B cell (primary cell): ENCODE results near the gene SRC. TPM values are rescaled to one million over a fixed set of nuclear protein-coding genes. Genes with fewer than 3 reads are reported as not detected.

Source experiments
- ATAC-seq: fragments of 200-7000 bp; cut with Tn5 transposase; one replicate; pipeline ENCODE4 v1.10.0; 2021; ENCODE audit warnings: low read depth, mild to moderate bottlenecking, moderate number of reproducible peaks, moderate library complexity
- CTCF ChIA-PET: fragments of 350-600 bp; sonication (Branson Sonifier 250); formaldehyde crosslinking; loops from one replicate; lab custom pipeline; 2021; ENCODE audit warnings: antibody characterized with exemption, inconsistent platforms; lab: Charles Lee
- POLR2A ChIA-PET: fragments of 350-600 bp; sonication (Branson Sonifier 250); formaldehyde crosslinking; loops from one replicate; lab custom pipeline; 2021; ENCODE audit warnings: antibody characterized with exemption; lab: Charles Lee
- DNase-seq: peaks from one replicate; pipeline ENCODE4 v3.0.0; 2013
- H2AFZ ChIP-seq: 2 replicates; pipeline ENCODE4 v1.6.1; 2012; ENCODE audit warnings: mild to moderate bottlenecking, low read depth, low read length; ENCODE audit not compliant: insufficient read depth, poor library complexity, severe bottlenecking
- H3K27ac ChIP-seq, 2 donors: 1 replicate in 1 of 2; 2 replicates in 1 of 2; pipeline ENCODE4 v1.5.1; 2012 to 2013; ENCODE audit warnings: low read length in 2 of 2, mild to moderate bottlenecking in 2 of 2, moderate library complexity in 1 of 2
- H3K27me3 ChIP-seq, 4 experiments: fragments of 200-600 bp in 1 of 4; sonication (generic) in 1 of 4; replicated peaks in 1 of 4; 1 replicate in 2 of 4; 2 replicates in 2 of 4; pipeline versions ENCODE4 v1.6.1 to v1.7.0; 2013 to 2016; ENCODE audit warnings: low read length in 3 of 4, mild to moderate bottlenecking in 2 of 4, mixed read lengths in 1 of 4, moderate library complexity in 1 of 4; ENCODE audit not compliant: insufficient read depth in 4 of 4, control insufficient read depth in 3 of 4; ENCODE audit errors: control extremely low read depth in 1 of 4
- H3K36me3 ChIP-seq, 2 experiments: replicated peaks in 1 of 2; 1 replicate in 1 of 2; 2 replicates in 1 of 2; pipeline versions ENCODE4 v1.6.1 to v1.7.1; 2013; ENCODE audit warnings: low read length in 1 of 2; ENCODE audit not compliant: insufficient read depth in 2 of 2, control insufficient read depth in 1 of 2; ENCODE audit errors: control extremely low read depth in 1 of 2, extremely low read depth in 1 of 2
- H3K4me1 ChIP-seq, 2 donors: fragments of 200-600 bp in 1 of 2; sonication (generic) in 1 of 2; 1 replicate in 1 of 2; 2 replicates in 1 of 2; pipeline versions ENCODE4 v1.5.1 to v1.6.1; 2013 to 2017; ENCODE audit warnings: low read length in 2 of 2; ENCODE audit not compliant: control insufficient read depth in 2 of 2, insufficient read depth in 2 of 2
- H3K4me2 ChIP-seq: replicated peaks from 2 replicates; pipeline ENCODE3; 2012; ENCODE audit warnings: mild to moderate bottlenecking, low read depth, low read length; ENCODE audit not compliant: poor library complexity, severe bottlenecking
- H3K4me3 ChIP-seq, 5 experiments: fragments of 200-600 bp in 1 of 5; sonication (generic) in 1 of 5; 1 replicate in 3 of 5; 2 replicates in 2 of 5; pipeline versions ENCODE4 v1.5.1 to v1.7.0; 2011 to 2016; ENCODE audit warnings: low read length in 4 of 5, mild to moderate bottlenecking in 4 of 5, low read depth in 2 of 5, control low read depth in 1 of 5, moderate library complexity in 1 of 5; ENCODE audit not compliant: insufficient read depth in 1 of 5; ENCODE audit errors: control extremely low read depth in 1 of 5, extremely low read depth in 1 of 5
- H3K79me2 ChIP-seq: fragments of 200-600 bp; sonication (generic); one replicate; pipeline ENCODE4 v1.6.0; 2016; ENCODE audit warnings: low read length; ENCODE audit not compliant: control insufficient read depth, insufficient read depth
- H3K9ac ChIP-seq: fragments of 200-600 bp; sonication (generic); 2 replicates; pipeline ENCODE4 v1.6.1; 2017; ENCODE audit warnings: mild to moderate bottlenecking, low read length, moderate library complexity
- H3K9me3 ChIP-seq, 3 donors: one replicate each; pipeline versions ENCODE4 v1.6.1 to v1.7.1; 2013; ENCODE audit warnings: low read length in 2 of 3; ENCODE audit not compliant: control insufficient read depth in 2 of 3, insufficient read depth in 1 of 3; ENCODE audit errors: control extremely low read depth in 1 of 3
- H4K20me1 ChIP-seq: 2 replicates; pipeline ENCODE4 v1.6.0; 2012; ENCODE audit warnings: mild to moderate bottlenecking, low read length; ENCODE audit not compliant: insufficient read depth, control insufficient read depth, poor library complexity, severe bottlenecking
- H3K27ac Mint-ChIP-seq: one replicate; pipeline ENCODE4 v1.8.0; 2021; ENCODE audit warnings: mixed read lengths
- H3K27me3 Mint-ChIP-seq: one replicate; pipeline ENCODE4 v1.8.0; 2021; ENCODE audit warnings: mixed read lengths
- H3K4me1 Mint-ChIP-seq: one replicate; pipeline ENCODE4 v1.8.0; 2021; ENCODE audit warnings: mixed read lengths
- H3K4me3 Mint-ChIP-seq: one replicate; pipeline ENCODE4 v1.8.0; 2021; ENCODE audit warnings: mixed read lengths
- H3K9me3 Mint-ChIP-seq: one replicate; pipeline ENCODE4 v1.8.0; 2022; ENCODE audit warnings: mixed read lengths; ENCODE audit not compliant: insufficient read depth
- EZH2 ChIP-seq: IDR thresholded peaks from 2 replicates; pipeline ENCODE4 v1.6.1; 2012; ENCODE audit warnings: borderline replicate concordance, low read depth, mild to moderate bottlenecking, moderate library complexity, low read length; ENCODE audit not compliant: insufficient read depth, poor library complexity, severe bottlenecking
- WGBS: methylation state at CpG from one replicate; pipeline ENCODE4 v1.1.5; 2013; ENCODE audit warnings: missing lambda C conversion rate; ENCODE audit not compliant: insufficient coverage; 5-methylcytosine and 5-hydroxymethylcytosine counted together
- intact Hi-C: fragments of 100-400 bp; cut with micrococcal nuclease; formaldehyde crosslinking; loops from one replicate; pipeline ENCODE4 v1.10.0; 2022
- polyA plus RNA-seq: library from polyadenylated mRNA; depleted of rRNA; stranded (reverse); fragments of >200 nt; gene quantifications from 2 replicates; pipeline ENCODE4 v1.2.3, GENCODE V29; 2012
- total RNA-seq, 2 donors: library from RNA; stranded (reverse); fragments of 120-200 nt in 1 of 2; gene quantifications; 1 replicate in 1 of 2; 2 replicates in 1 of 2; pipeline versions ENCODE4 v1.2.3 to v1.2.4, GENCODE V29; 2013 to 2022
- TF ChIP-seq, protein P1 (sequence below): fragments of 200-600 bp; IDR thresholded peaks from one replicate; pipeline ENCODE4 v1.8.0; 2022; ENCODE audit warnings: antibody characterized with exemption, mild to moderate bottlenecking

Gene SRC
- total and polyA plus RNA-seq, 2 donors (not counting 1 experiment from before 2014, with no cell fraction given) = 6.5 to 16.8 TPM

- H3K4me3 Mint-ChIP-seq = no peak overlapping the region
- H3K4me1 Mint-ChIP-seq = peaks cover 24% of the 10 kb centered on the region
- no peaks in the 10 kb centered on the region for H3K9me3 Mint-ChIP-seq
- Histone ChIP-seq H3K27ac (no peak overlapping the region), H3K9me3 (no peaks in the 10 kb centered on the region), H4K20me1 (no peaks in the 10 kb centered on the region), H3K36me3 (no peaks in the 10 kb centered on the region), H3K4me2 (no peak overlapping the region), H3K4me3 (no peak overlapping the region), H3K9ac (no peak overlapping the region), H3K79me2 (peaks cover 14% of the 10 kb centered on the region), H2AFZ (no peak overlapping the region), H3K4me1 (peaks cover 10 to 33% of the 10 kb centered on the region in 2 donors), H3K27me3 (no peaks in the 10 kb centered on the region)
- DNase-seq = no peak
- no peak for TF ChIP-seq EZH2
- TF ChIP-seq, protein P1, sequence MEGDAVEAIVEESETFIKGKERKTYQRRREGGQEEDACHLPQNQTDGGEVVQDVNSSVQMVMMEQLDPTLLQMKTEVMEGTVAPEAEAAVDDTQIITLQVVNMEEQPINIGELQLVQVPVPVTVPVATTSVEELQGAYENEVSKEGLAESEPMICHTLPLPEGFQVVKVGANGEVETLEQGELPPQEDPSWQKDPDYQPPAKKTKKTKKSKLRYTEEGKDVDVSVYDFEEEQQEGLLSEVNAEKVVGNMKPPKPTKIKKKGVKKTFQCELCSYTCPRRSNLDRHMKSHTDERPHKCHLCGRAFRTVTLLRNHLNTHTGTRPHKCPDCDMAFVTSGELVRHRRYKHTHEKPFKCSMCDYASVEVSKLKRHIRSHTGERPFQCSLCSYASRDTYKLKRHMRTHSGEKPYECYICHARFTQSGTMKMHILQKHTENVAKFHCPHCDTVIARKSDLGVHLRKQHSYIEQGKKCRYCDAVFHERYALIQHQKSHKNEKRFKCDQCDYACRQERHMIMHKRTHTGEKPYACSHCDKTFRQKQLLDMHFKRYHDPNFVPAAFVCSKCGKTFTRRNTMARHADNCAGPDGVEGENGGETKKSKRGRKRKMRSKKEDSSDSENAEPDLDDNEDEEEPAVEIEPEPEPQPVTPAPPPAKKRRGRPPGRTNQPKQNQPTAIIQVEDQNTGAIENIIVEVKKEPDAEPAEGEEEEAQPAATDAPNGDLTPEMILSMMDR = no peak
- H3K27ac Mint-ChIP-seq = no peak overlapping the region
- 100% methylated on average over 1 of the region's 5 CpGs for WGBS
- ATAC-seq = no peak
- CTCF ChIA-PET = interaction anchor here (1.5 kb wide), 1 partner anchor 12 kb away, joined by 5 read pairs; no protein-coding TSS in a partner anchor
- intact Hi-C loops = no loop called here
- POLR2A ChIA-PET = no interaction called here
- H3K27me3 Mint-ChIP-seq = no peaks in the 10 kb centered on the region
Observed at GRCh38 chr20:37359836-37360235, 13.9 kb downstream of the SRC start.

- H3K4me1 ChIP-seq = peaks cover 17 to 39% of the 10 kb centered on the region in 2 donors
- H3K4me3 Mint-ChIP-seq = no peak overlapping the region
- H3K9me3 Mint-ChIP-seq = no peaks in the 10 kb centered on the region
- H3K4me1 Mint-ChIP-seq = peaks cover 30% of the 10 kb centered on the region
- no peak overlapping the region for H3K27ac Mint-ChIP-seq
- no peak overlapping the region for H2AFZ ChIP-seq
- H3K4me2 ChIP-seq = no peak overlapping the region
- no peaks in the 10 kb centered on the region for H4K20me1 ChIP-seq
- ATAC-seq (no peak), DNase-seq (no peak)
- no peak overlapping the region for H3K27ac ChIP-seq
- 88% methylated on average over 4 of the region's 6 CpGs for WGBS
- no peaks in the 10 kb centered on the region for H3K9me3 ChIP-seq
- TF ChIP-seq, protein P1 = no peak
- no peak for TF ChIP-seq EZH2
- H3K27me3 ChIP-seq = no peaks in the 10 kb centered on the region
- no peak overlapping the region for H3K4me3 ChIP-seq
- no peaks in the 10 kb centered on the region for H3K27me3 Mint-ChIP-seq
- no peak overlapping the region for H3K9ac ChIP-seq
- CTCF ChIA-PET = interaction anchor here (1.5 kb wide), 1 partner anchor 13 kb away, joined by 5 read pairs; no protein-coding TSS in a partner anchor
- intact Hi-C loops = no loop called here
- peaks cover 14% of the 10 kb centered on the region for H3K79me2 ChIP-seq
- H3K36me3 ChIP-seq = no peaks in the 10 kb centered on the region
- POLR2A ChIA-PET = interaction anchor here (0.6 kb wide), 1 partner anchor 52 kb away, joined by 3 read pairs; no protein-coding TSS in a partner anchor
Observed at GRCh38 chr20:37360391-37361115, 14.6 kb downstream of the SRC start.
